T-helper 2 cell treated with Interferon-gamma antibody and Interleukin-4, amounts not matched to agents 100 ng/mL and 5 ng/mL, for 36 hours (primary cell): ENCODE measurements around the gene MS4A18. TPM values are rescaled to one million over a fixed set of nuclear protein-coding genes. Genes with fewer than 3 reads are reported as not detected.
"Not testable (repeated sequence)": the region's sequence is repeated elsewhere in the genome, so short reads cannot be mapped to it uniquely, and the experiment has no call there.

Source experiments
- intact Hi-C: fragments of 100-400 bp; cut with micrococcal nuclease; formaldehyde crosslinking; loops from one replicate; pipeline ENCODE4 v1.15.1; 2023
- total RNA-seq: library from RNA; stranded (reverse); gene quantifications from 2 replicates; pipeline ENCODE4 v1.2.3, GENCODE V29; 2022

MS4A18 gene
- total RNA-seq, result not detected in 2 replicates

DNA sequence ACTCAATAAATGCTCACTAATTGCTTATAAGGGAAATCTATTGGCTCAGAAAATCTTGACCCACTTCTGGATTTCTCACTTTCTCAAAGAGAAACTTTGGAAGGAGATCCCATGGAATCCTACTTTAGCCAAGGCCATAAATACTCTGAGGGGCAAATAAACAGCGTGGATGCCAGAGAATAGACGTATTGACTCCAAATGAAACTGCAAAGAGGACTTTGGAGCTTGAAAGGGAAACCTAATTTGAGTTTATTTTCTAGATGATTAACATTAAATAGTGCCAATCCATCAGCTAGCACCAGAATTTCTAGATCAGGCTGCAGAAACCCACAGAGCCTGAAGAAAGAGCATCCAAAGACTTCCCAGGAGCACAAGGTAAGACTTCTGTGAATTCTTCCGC, at the start of gene MS4A18:
TSS of gene MS4A18 (plus strand) at position 301 of the 400 bp plus-strand sequence.
- intact Hi-C loops, result no loop called here

DNA sequence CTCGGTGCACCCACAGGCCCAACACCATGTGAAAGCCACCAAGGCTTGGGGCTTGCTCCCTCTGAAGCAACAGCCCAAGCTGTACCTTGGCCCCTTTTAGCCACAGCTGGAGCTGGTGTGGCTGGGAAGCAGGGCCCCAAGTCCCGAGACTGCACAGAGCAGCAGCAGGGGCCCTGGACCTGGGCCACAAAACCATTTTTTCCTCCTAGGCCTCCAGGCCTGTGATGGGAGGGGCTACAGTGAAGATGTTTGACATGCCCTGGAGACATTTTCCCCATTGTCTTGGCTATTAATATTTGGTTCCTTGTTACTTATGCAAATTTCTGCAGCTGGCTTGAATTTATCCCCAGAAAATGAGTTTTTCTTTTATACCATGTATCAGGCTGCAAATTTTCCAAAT, 46.3 kb upstream of the MS4A18 start:
- intact Hi-C loops, result not testable (repeated sequence)

DNA sequence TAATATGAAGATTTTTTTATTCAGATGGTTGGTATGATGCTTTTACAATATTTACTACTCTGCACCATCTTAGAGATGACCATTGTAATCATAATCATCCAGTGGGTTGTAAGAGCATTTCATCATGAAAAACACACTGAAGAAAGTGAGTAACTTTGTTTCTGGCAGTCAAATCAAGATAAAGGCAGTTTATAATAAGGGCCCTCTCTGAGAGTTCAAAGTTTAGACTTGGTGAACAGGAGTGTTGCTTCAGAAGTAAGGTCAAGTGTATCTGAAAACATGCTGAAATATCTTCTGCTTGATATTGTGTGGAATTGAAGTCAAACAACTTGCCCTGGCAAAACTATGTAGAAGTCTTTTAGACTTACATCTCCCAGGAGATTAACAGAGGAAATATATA, 44.6 kb upstream of the MS4A18 start:
- intact Hi-C loops, result no loop called here

DNA sequence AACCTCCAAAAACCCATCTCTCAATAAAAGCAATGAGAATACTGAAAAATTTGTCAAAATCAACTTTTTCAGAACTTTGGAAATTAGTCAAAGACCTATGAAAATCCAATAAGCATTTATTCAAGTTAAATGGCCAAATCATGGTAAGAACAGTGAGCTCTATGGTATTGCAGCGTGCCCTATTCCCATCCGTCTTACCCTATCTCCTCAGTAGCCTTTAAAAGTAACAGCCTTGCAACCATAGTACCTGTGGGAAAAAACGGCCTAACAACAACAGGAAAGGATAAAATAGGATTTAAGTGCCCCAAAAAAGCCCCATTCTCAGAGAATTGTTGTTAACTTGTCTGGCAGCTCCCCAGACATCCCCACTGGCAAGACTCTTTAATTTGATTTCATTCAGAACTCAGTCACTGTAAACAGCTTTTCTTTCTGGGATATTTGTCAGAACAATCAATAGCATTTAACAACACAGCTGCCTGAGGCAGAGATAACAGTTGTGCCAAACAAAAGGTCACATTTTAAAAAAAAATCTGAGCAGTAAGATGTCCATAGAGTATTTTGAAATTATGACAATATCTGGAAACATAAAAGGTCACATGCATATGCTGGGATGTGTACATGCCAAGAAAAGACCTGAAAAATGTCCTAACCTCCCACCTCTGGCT, 43.9 kb upstream of the MS4A18 start:
- intact Hi-C loops, result no loop called here

DNA sequence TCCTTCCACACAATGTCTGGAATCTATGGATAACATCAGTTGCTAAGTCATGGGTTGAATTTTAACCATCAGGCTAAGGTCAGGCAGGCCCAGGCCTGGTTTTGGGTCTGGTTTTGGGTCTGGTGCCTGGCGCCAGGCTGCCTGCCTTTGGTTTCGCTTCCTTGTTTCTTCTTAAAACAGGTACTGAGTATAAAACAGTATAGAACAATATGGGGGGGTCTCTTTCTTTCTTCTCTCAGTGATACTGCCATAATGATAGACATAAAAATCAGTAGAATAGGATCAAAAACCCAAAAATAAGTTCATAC, 40.0 kb upstream of the MS4A18 start:
- intact Hi-C loops, result not testable (repeated sequence)

DNA sequence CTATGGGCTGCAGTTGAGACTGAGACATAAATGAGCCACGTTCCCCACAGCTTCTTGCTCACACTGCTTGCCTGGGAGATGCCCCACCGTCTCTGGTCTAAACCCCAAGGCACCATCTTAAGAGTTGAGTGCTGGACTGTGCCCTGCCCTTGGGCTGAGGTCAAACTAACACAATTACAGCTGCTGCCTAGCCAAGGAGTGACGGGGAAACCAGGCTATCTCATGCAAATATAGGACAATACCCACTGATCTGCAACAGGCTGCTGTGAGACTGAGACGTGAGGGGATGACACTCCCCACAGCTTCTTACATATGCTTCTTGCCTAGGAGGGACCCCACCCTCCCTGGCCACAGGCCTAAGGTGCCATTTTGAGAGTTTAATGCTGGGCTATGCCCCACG, 32.9 kb upstream of the MS4A18 start:
- intact Hi-C loops, result no loop called here

DNA sequence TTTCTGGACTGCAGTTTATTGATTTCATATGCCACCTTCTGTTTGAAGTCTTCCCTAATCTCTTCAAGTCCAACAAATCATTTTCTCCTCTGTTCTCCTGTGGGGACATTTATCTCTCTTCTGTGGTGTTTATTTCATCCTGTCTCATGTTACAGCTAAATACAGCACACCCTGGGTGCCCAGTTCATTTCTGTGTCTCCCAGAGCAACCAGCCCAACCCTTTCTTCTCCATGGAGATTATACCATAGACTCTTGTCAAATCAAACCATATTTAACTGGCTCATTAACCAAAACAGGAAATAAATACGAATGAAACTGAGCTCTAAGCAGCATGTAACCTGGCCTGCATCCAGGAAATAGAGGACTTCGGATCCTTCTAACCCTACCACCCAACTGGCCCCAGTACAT, 25.2 kb upstream of the MS4A18 start, which contains the start of gene MS4A8:
TSS of gene MS4A8 (plus strand) at position 329 of the 408 bp plus-strand sequence. CDS start 1,249 bp downstream, outside the sequence.
- intact Hi-C loops, result no loop called here

DNA sequence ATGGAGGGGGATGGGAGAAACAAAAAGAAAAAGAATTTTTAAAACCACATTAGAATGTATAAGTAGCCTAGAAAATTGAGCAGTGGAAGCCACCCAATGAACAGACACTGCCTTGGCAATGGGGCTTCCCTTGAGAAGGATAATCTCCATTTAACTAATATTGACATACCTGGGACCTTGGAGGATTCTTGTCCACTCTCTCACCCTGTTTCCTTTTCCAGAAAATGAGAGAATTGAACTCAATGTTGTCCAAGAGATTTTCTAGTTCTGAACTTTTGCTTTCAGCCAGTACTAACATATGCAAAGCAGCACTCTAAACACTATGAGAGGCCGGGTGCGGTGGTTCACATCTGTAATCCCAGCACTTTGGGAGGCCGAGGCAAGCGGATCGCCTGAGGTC, 24.6 kb upstream of the MS4A18 start:
- intact Hi-C loops, result no loop called here

DNA sequence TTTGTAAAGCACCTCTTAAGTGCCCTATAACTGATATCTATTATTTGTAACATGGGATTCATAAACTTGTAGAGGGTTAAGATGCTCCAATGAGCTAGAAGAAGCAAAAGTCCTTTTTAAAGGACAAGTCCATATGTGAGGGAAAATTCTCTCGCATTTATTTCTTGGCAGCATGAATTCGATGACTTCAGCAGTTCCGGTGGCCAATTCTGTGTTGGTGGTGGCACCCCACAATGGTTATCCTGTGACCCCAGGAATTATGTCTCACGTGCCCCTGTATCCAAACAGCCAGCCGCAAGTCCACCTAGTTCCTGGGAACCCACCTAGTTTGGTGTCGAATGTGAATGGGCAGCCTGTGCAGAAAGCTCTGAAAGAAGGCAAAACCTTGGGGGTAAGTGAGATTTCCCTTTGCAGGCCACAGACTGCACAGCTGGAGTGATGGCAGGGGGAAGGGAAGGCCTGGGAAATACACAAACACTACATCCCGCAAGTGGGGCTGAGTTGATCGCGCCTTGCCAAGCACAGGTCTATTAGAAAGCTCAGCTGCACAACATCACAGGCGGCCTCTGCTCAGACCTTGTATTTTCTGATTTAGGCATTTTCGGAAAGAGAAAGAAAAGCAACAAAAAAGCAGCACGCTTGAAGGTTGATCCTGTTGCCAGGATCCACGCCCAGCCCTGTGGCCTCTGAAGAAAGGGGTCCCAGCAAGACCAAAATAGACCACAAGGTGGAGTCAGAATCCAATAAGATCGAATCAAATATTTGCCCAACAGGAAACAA, 23.6 kb upstream of the MS4A18 start:
- intact Hi-C loops, result no loop called here

DNA sequence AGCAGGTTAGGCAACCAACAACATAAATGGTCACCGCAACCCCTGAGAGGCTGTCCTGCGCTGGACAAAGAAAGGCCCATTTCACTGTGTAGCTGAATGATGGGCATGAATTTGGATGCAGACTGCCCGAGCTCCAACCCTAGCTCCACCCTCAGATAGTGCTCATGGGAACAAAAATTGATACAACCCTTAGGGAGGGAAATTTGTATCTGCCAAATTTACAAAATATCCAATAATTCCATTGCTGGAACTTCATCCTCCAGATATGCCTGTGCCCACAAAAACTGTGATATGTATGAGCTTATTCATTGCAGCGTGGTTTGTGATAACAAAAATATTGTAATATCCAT, 23.1 kb upstream of the MS4A18 start:
- intact Hi-C loops, result no loop called here

DNA sequence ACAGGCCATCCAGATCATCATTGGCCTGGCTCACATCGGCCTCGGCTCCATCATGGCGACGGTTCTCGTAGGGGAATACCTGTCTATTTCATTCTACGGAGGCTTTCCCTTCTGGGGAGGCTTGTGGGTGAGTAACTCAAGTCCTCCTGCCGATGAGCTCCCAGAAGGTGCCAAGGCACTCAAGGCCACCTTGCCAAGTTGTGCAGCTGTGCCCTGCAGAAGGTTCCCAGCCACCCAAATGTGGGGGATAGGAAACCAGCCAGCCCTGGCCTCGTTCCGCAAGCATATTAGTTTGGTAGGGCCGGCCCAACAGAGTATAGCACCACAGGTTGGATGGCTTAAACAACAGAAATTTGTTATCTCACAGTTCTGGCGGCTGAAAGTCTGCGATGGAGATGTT, 21.1 kb upstream of the MS4A18 start:
- intact Hi-C loops, result no loop called here

DNA sequence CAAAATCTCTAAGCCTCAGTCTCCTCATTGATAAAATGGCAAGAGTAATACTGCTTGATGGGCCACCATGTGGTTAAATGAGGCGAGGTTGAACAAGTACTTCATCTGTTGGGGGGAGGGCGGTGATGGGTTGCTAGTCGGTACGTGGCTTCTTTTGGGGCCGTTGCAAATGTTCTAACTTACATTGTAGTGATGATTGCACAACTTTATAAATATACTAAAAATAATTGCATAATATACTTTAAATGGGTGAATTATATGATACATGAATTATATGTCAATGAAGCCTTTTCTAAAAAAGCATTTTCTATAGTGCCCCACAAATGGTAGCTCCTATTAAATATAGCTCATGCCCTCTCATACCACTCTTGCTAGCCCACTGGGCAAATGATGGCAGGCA, 18.6 kb upstream of the MS4A18 start:
- intact Hi-C loops, result no loop called here

DNA sequence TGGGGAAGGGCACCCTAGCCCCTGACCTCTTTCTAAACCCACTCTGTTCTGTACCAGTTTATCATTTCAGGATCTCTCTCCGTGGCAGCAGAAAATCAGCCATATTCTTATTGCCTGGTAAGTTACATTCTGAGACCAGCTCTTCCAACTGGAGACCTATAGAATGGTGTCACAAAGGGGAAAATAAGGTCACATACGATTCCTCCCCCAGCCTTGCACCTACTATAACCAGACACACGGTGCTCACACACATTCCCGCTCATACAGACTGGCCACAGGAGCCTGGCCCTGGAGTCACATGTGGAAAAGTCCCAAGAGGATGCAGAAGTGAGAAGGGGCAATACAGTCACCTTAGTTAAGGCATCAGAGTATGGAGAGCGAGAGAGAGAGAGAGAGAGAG, 17.6 kb upstream of the MS4A18 start:
- intact Hi-C loops, result no loop called here

DNA sequence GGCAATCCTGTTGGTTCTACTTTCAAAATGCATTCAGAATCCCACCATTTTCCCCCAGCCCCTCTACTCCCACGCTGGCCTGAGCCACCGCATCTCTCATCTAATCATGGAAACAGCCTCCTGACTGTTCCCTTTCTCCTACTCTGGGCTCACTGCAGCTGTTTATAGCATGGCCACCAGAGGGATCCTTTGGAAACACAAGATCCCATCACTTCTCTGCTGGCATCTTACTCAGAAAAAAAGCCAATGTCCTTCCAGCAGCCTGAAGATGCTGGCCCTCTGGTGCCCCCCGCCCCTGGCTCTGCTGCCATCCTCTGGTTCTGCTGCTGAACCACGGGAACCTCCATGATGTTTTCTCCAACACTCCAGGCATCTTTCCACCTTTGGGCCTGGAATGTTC, 14.0 kb upstream of the MS4A18 start:
- intact Hi-C loops, result no loop called here

DNA sequence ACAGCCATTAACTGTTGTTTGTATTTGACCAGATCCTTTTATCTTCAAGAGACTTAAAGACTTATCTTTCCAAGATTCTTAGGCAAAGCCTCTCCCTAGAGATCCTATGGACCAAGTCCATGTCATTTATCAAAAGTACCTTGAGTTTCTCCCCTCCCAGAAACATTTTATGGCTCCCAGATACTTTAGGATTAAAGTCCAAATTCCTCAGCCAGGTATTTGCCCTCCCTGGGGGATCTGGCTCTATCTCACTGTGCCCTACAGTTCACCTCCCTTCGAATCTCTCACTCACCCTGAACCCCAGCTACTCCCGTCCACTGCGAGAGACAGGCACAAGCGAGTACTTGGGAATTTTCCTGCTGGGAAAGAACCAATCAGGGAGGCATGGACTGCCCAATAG, 13.2 kb upstream of the MS4A18 start:
- intact Hi-C loops, result no loop called here

DNA sequence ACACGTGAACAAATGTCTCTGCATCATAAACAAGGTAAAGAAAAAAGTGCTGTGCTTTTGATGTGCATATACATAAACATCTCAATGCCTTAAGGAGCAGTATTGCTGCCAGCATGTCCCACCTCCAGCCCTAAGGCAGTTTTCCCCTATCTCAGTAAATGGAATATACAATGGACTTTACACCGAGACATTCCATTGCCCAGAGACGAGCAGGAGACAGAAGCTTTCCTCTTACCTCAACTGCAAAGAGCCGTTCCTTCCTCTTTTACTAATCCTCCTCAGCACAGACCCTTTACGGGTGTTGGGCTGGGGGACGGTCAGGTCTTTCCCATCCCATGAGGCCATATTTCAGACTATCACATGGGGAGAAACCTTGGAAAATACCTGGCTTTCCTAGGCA, 11.1 kb upstream of the MS4A18 start:
- intact Hi-C loops, result not testable (repeated sequence)

DNA sequence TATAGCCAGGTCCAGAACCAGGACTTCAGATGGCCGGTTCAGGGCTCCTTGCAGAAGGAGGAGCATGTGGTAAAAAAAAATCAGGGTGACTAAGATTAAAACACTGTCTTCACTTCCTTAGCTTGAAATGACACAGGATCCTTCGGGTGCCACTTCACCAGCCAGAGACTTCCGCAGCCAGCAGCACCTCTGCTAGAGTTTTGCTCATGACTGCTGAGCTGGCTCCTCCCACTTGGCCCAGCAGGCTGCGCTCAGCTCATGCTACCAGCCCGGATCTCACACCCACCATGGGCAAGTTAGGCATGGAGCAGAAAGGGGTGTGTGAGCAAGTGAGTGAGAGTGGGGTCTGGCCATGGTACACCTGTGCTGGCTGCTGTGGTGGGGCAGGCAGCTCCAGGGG, 6.6 kb upstream of the MS4A18 start:
- intact Hi-C loops, result no loop called here

DNA sequence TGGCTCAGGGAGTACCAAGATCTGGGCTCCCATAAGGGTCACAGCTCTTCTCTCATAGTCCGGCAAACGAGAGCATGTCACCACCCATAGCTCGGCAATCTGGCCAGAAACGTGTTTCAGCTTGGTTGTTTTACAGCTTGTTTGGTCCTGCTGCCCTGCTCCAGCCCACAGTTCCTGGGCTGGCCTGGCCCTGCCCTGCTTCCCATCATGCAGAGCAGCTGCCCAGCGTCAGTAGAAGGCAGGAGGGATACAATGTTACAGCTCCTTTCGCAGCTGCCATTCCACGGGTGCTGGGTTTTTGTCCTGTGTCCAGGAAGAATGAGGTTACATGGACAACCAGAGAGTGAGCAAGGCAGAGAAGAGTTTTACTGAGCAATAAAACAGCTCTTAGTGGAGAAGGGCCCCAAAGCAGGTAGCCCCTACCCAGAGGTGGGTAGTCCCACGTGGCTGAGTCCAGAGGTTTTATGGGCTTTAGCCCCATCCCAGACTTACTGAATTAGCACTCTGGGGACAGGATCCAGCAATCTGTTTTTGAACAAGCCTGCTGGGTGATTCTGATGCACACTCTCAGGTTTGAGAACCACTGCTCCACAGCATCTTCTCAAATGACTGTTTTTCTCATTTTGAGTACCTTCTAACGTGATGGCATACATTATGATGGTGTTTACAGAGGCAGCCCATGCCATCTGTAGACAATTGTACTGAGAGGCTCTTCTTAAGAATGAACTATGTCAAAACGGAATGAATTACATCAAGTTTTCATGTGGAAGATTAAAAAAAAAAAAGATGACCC, 5.8 kb upstream of the MS4A18 start:
- intact Hi-C loops, result no loop called here

DNA sequence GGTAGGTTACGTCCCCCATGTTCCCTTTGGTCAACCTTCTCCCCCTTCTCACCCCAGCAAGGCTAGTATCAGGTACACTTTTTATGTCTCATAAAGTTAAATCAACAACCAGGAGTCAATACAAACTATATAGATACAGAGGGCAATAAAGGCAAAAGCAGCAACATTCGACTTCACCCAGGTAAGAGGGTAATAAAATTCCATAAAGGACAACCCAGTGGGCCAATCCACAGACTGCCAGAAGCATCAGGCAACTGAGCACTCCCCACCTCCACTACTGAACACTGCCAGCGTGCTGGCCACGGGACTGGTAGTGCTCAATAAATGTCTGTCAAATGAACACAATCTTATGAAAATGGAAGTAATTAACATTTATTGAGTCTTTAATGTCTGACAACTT, 5.1 kb upstream of the MS4A18 start:
- intact Hi-C loops, result no loop called here

DNA sequence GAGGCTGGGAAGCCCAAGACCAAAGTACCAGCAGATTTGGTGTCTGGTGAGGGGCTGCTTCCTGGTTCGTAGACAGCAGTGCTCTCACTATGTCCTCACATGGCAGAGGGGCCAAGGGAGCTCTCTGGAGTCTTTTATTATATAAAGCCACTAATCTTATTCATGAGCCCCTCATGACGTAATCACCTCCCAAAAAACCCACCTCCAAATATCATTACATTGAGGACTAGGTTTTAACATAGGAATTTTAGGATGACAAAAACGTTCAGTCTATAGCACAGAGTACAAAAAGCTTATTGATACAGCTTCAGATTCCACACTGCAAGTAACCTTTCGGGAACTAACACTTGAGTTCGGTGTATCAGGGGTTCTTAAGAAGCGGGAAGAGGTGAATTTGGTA, 4.1 kb upstream of the MS4A18 start:
- intact Hi-C loops, result no loop called here

DNA sequence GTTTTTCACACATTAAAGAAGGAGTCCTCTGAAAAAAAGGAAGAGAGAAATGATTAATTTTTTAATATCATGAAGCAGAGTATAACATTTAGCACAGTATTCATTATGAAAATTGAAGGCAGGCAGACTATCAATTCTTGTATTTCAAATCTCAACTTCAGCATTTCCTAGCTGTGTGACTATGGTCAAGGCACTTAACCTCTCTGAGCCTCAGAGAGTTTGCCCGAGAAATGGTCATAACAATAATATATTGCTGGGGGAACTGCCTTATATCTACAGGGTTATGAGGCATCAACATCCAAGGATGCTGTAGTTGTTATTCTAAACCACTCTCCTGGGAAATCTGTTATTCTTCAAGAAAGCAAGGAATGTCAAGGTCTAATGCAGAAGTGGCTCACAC, 1.1 kb downstream of the MS4A18 start:
- intact Hi-C loops, result no loop called here

DNA sequence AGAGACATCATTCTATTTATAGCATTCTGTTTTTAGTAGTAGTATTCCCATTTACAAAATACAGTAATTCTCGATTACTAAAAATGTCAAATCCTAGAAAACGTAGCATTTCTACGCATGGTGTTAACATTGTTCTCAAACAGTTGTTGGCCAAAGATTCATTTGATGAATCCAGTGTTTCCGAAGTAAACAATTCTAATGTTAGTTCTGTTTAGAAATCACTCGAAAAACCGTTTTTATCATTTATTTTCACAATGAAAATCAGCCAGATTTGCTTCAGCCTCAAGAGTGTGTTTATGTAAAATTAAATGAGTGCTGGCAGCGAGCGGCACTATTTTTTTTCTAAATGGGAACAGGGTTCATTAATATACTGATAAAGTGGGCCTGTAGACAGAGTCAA, 7.1 kb downstream of the MS4A18 start:
- intact Hi-C loops, result no loop called here

DNA sequence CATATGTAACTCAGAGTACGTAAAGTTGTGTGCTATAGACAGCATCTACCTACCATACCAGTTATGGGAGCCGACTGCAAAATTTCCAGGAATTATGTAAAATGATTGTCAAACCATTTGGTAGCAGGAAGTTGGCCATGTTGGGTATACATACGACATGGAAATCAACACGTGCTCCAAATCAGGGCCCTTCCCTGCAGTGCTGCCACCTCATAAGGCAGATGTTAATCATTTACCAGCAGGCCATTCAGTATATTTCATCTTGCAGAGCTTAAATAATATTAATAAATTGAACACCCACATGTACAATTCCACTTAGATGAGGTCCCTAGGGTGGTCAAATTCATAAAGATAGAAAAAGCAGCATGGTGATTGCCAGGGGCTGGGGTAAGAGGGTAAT, 9.8 kb downstream of the MS4A18 start:
- intact Hi-C loops, result no loop called here
